ENCODE measurements around the gene PIGM. TPM values are rescaled to one million over a fixed set of nuclear protein-coding genes. Genes with fewer than 3 reads are reported as not detected.
A peak's percentile ranks its signal among the peaks of the same experiment; 100 is the strongest.

PIGM gene
- total RNA-seq = 1 to 10 TPM; 4.2 to 4.5 TPM

DNA sequence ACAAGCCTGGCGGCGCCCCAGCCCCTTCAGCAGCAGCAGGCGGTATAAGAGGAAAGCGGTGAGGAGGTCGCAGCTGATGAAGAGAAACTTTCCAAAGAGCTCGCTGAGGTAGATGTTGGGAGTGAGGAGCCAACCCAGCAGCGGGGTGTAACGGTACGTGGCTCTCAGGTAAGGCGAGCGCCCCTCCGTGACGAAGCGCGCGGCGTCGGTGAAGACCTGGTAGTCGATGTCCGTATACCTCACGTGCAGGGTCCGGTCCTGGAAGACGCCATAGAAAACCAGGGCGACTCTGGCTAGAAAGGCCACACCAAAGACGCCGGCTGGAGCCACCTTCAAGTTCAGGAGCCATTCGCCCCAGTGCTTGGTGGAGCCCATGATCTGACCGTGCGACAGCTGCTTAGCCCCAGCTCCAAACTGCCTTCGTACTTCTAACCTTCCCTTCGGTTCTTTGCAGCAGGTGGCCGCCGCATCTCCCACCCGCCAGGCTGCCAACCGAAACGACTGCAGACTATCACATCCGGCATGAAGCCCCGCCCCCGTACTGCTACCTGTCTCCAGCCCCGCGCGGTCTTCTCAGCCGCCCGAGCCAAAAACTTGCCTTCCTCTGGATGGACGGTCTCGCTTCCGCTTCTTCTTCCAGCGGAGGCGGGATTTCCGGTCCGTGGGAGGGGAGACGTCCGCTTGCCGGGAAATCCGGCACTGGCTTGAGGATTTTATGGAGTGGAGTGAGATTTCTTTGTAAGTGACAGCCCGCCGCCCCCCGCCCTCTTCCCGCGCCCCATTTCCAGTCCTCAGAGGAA is at the start of gene PIGM:
TSS of gene PIGM (minus strand) at position 626 of the 800 bp plus-strand sequence. CDS start at position 375, 251 bp downstream.
- peaks cover 10% of the 10 kb centered on the region for H3K36me3 Mint-ChIP-seq (ENCODE audit: low read depth)
- H3K4me1 Mint-ChIP-seq (ENCODE audit: low read depth) = peaks cover 29% of the 10 kb centered on the region
- H3K27ac Mint-ChIP-seq = peak within 1 kb of the TSS; percentile 90
- CTCF ChIA-PET = interaction anchor here (0.6 to 5.4 kb wide), 13 partner anchors 8 to 220 kb away, joined by 3 to 67 read pairs (median 5); partner anchors contain the start of gene KCNJ9
- ATAC-seq (peak; percentile 99), DNase-seq (peak; percentile 97)
- POLR2A ChIA-PET = interaction anchor here (0.9 to 2.9 kb wide), 5 partner anchors 23 to 108 kb away, joined by 3 to 14 read pairs (median 4); partner anchors contain the start of gene TAGLN2
- H3K4me3 Mint-ChIP-seq = peak within 1 kb of the TSS; percentile 95
- no peaks in the 10 kb centered on the region for H3K9me3 Mint-ChIP-seq (ENCODE audit: insufficient read depth)
- H3K27me3 Mint-ChIP-seq (ENCODE audit: low read depth) = peaks cover 12% of the 10 kb centered on the region

DNA sequence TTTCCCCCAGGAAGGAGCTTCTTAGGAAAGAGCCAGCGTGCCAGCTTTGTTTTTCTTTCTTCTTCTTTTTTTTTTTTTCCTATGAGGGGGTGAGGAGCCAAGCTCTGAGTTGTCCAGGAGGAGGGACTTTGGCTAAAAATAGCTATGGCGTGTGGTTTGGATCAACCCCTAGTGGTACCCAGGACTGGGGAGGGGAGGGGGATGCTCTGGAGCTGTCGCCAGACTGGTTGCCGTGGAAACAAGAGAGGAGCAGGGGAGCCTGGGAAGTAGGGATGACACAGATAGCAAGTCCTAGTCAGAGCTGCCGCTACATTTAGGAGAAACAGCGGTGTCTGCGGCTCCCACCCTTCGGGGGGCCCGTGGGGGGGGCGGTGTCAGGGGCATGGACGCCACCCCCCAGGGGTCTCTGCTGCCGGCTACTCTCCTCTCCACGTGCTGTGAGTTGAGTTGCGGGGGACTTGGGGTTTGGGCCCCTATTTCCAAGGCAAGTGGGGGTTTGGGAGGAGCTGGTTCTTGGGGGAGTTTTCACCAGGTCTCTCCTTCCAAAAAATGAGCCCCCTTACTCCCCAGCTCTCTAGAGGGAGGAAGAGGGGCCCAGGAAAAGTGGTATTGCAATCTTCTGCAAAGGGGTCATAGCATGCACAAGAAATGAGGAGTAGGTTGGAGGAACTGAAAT is 49.6 kb upstream of the PIGM start, which contains the start of gene KCNJ9:
TSS of gene KCNJ9 (plus strand) at position 278 of the 676 bp plus-strand sequence. CDS start 2,493 bp downstream, outside the sequence.
- no peak for DNase-seq
- Mint-ChIP-seq H3K4me3 (no peak within 1 kb of the TSS), H3K4me1 (ENCODE audit: low read depth) (peaks cover 16% of the 10 kb centered on the region), H3K27me3 (ENCODE audit: low read depth) (peaks cover 43% of the 10 kb centered on the region), H3K9me3 (ENCODE audit: insufficient read depth) (no peaks in the 10 kb centered on the region), H3K27ac (no peak within 1 kb of the TSS), H3K36me3 (ENCODE audit: low read depth) (peaks cover 11% of the 10 kb centered on the region)
- ATAC-seq = no peak
- POLR2A ChIA-PET = no interaction called here
- CTCF ChIA-PET = interaction anchor here (0.8 to 27.5 kb wide), 7 partner anchors 11 to 170 kb away, joined by 3 to 617 read pairs (median 4); partner anchors contain the start of genes KCNJ10 and PIGM

DNA sequence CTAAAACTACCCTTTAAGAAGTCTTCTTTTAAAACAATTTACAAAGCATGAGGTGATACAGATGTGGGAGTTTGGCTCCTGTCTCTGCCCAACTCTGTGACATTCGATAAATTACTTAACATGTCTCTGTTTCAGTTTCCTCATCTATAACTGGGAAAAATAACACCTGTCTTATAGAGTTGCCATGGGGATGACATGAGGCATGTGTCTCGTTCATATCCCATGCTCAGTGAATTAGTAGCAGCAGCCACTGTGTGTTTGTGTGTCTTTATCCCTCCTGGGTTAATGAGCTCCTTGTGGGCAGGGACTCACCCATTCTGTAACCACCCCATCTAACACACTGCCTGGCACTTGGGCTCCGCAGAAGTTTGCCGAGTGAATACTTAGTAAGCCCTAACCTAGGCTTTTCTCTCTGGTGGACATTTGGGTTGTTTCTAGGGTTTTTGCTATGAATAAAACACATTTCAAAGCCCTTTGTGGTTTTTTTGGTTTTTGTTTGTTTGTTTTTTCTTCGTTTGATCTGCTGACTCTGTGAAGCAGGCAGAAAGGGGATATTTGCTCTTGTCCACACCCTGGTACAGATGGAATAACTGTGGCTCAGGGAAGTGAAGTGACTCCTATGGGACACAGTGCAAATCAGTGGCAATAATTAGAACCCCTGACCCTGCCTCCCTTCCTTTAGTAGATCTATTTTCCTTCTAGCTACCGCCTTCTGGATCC is 48.8 kb upstream of the PIGM start:
- Mint-ChIP-seq H3K4me3 (no peak overlapping the region), H3K9me3 (ENCODE audit: insufficient read depth) (no peaks in the 10 kb centered on the region), H3K27ac (no peak overlapping the region), H3K27me3 (ENCODE audit: low read depth) (peaks cover 49% of the 10 kb centered on the region), H3K4me1 (ENCODE audit: low read depth) (peaks cover 13% of the 10 kb centered on the region), H3K36me3 (ENCODE audit: low read depth) (peaks cover 6% of the 10 kb centered on the region)
- CTCF ChIA-PET = interaction anchor here (0.8 to 27.5 kb wide), 5 partner anchors 10 to 211 kb away, joined by 4 to 617 read pairs (median 10); partner anchors contain the start of genes KCNJ10 and PIGM
- POLR2A ChIA-PET = interaction anchor here (0.8 kb wide), 1 partner anchor 118 kb away, joined by 7 read pairs; no protein-coding TSS in a partner anchor
- DNase-seq = no peak
- ATAC-seq = no peak

DNA sequence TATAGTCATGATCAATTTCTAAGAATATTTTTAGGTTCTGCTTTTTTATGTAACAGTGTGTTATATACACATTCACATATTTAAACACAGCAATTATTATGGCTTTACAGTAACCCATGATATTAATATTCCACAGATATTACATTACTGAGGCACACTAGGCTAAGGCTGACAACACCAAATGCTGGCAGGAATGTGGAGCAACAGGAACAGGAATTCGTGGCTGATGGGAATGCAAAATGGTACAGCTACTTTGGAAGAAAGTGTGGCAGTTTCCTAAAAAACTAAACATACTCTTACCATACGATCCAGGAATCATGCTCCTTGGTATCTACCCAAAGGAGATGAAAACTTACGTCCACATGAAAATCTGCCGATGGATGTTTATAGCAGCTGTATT is 47.7 kb upstream of the PIGM start:
- DNase-seq (no peak), ATAC-seq (no peak)
- Mint-ChIP-seq H3K9me3 (ENCODE audit: insufficient read depth) (no peaks in the 10 kb centered on the region), H3K27ac (no peak overlapping the region), H3K4me3 (no peak overlapping the region), H3K4me1 (ENCODE audit: low read depth) (peaks cover 10% of the 10 kb centered on the region), H3K36me3 (ENCODE audit: low read depth) (peaks cover 2% of the 10 kb centered on the region), H3K27me3 (ENCODE audit: low read depth) (peaks cover 49% of the 10 kb centered on the region)
- POLR2A ChIA-PET = interaction anchor here (0.8 kb wide), 1 partner anchor 119 kb away, joined by 7 read pairs; no protein-coding TSS in a partner anchor
- CTCF ChIA-PET = interaction anchor here (0.7 to 27.5 kb wide), 25 partner anchors 8 to 212 kb away, joined by 3 to 617 read pairs (median 6); partner anchors contain the start of genes IGSF8, KCNJ10 and PIGM

DNA sequence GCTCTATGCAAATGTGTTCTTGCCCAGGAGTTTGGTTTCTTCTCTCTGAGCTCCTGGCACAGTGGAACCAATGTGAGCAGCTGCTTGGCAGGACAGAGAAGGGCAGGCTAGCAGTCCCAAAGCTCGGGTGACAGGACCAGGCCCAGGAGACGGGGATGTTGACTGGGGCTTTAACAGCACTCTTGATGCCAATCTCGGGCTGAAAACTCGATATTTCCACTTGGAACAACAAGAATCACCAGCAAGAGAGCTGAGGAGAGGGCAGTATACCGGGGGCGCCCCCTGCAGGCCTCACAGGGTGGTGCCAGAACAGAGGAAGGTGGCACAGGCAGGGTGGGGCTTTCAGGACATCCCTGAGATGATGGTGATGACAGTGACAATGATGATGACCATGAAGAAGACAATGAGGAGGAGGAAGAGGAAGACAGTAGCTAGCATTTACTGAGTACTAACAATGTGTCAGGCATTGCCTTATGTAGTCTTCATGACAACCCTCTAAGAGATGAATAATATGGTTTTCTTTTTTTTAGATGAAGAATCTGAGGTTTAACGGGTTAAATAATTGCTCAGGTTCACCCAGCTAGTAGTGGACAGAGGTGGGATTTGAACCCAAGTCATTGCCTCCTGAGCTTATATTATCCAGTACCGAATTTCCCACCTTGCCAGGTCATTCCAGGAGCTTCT is 46.9 kb upstream of the PIGM start:
- ATAC-seq (peak; percentile 93), DNase-seq (peak; percentile 78)
- peaks cover 5% of the 10 kb centered on the region for H3K4me1 Mint-ChIP-seq (ENCODE audit: low read depth)
- H3K4me3 Mint-ChIP-seq = no peak overlapping the region
- H3K36me3 Mint-ChIP-seq (ENCODE audit: low read depth) = no peaks in the 10 kb centered on the region
- CTCF ChIA-PET = interaction anchor here (0.6 to 27.5 kb wide), 51 partner anchors 8 to 301 kb away, joined by 3 to 617 read pairs (median 4); partner anchors contain the start of genes IGSF8, KCNJ10, PEX19 and PIGM
- peaks cover 49% of the 10 kb centered on the region for H3K27me3 Mint-ChIP-seq (ENCODE audit: low read depth)
- no peak overlapping the region for H3K27ac Mint-ChIP-seq
- POLR2A ChIA-PET = interaction anchor here (0.6 to 1.1 kb wide), 3 partner anchors 20 to 58 kb away, joined by 3 to 4 read pairs (median 3); partner anchors contain the start of gene IGSF8
- H3K9me3 Mint-ChIP-seq (ENCODE audit: insufficient read depth) = no peaks in the 10 kb centered on the region

DNA sequence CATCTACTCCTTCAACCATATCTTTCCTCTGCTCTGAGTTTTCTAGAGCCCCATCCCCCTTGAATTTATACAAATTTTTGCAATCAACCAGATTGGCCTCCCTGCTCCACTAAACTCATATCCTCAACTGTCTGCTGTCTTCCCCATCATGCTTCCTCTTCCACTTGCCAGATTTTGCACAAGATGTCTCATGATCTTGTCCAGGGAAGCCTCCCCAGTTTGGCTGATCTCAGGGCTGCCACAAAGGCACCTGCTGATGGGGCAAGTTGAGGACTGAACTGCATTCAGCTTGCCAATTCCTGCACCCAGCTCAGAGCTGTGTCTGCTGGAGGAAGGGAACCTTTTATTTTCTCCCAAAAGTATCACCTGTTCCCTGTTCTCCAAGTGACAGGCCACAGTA is 45.7 kb upstream of the PIGM start:
- Mint-ChIP-seq H3K36me3 (ENCODE audit: low read depth) (no peaks in the 10 kb centered on the region), H3K27me3 (ENCODE audit: low read depth) (peaks cover 47% of the 10 kb centered on the region), H3K4me3 (no peak overlapping the region), H3K27ac (no peak overlapping the region), H3K9me3 (ENCODE audit: insufficient read depth) (no peaks in the 10 kb centered on the region), H3K4me1 (ENCODE audit: low read depth) (peaks cover 3% of the 10 kb centered on the region)
- ATAC-seq (no peak), DNase-seq (no peak)
- ChIA-PET POLR2A (no interaction called here), CTCF (interaction anchor here (0.6 to 27.5 kb wide), 20 partner anchors 7 to 302 kb away, joined by 3 to 617 read pairs (median 4); partner anchors contain the start of genes IGSF8, KCNJ10 and PIGM)

DNA sequence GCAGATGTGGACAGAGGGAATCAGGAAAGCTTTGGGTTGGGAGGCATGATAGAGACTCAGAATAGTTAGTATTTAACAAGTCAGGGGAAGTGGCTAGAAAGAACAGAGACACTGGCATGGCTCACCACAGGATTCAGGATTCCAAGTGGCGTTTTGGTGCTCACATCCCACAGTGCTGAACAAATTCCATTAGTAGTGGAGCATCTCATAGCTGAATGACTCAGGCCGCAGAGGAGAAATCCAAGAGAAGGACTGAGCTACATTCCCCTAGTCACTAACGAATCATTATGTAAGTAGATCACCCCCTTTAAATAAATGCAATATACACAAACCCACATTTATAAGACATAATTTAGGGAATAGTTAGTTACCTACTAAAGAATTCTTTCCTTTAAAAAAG is 44.5 kb upstream of the PIGM start:
- CTCF ChIA-PET = interaction anchor here (7.2 to 27.5 kb wide), 2 partner anchors 9 to 24 kb away, joined by 58 to 617 read pairs; no protein-coding TSS in a partner anchor
- Mint-ChIP-seq H3K4me1 (ENCODE audit: low read depth) (peaks cover 5% of the 10 kb centered on the region), H3K4me3 (no peak overlapping the region), H3K36me3 (ENCODE audit: low read depth) (no peaks in the 10 kb centered on the region), H3K27ac (no peak overlapping the region), H3K9me3 (ENCODE audit: insufficient read depth) (no peaks in the 10 kb centered on the region), H3K27me3 (ENCODE audit: low read depth) (peaks cover 47% of the 10 kb centered on the region)
- ATAC-seq = no peak
- POLR2A ChIA-PET = interaction anchor here (1.3 kb wide), 1 partner anchor 23 kb away, joined by 5 read pairs; no protein-coding TSS in a partner anchor
- DNase-seq = no peak

DNA sequence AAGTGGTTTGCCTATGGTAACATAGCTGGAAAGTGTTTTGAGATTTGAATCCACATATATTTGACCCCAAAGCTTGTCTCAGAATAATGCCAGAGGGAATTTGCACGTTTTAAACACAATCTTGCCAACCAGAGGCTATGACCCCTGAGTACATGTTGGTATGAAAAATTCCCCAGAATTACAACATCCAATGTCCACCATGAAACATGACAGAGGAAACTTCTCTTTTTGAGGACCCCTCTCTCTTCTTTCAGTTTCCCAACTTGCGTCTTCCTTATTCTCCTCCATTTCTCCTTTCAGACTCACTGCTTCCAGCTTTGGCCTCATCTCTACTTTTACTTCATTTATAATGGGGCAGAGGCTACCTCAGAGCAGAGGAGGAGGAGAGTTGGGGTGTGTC is 44.0 kb upstream of the PIGM start:
- DNase-seq (no peak), ATAC-seq (no peak)
- Mint-ChIP-seq H3K36me3 (ENCODE audit: low read depth) (no peaks in the 10 kb centered on the region), H3K4me3 (no peak overlapping the region), H3K27me3 (ENCODE audit: low read depth) (peaks cover 45% of the 10 kb centered on the region), H3K9me3 (ENCODE audit: insufficient read depth) (no peaks in the 10 kb centered on the region), H3K27ac (no peak overlapping the region), H3K4me1 (ENCODE audit: low read depth) (peaks cover 6% of the 10 kb centered on the region)
- ChIA-PET CTCF (interaction anchor here (7.2 to 27.5 kb wide), 2 partner anchors 10 to 23 kb away, joined by 58 to 617 read pairs; no protein-coding TSS in a partner anchor), POLR2A (interaction anchor here (1.3 kb wide), 1 partner anchor 23 kb away, joined by 5 read pairs; no protein-coding TSS in a partner anchor)

DNA sequence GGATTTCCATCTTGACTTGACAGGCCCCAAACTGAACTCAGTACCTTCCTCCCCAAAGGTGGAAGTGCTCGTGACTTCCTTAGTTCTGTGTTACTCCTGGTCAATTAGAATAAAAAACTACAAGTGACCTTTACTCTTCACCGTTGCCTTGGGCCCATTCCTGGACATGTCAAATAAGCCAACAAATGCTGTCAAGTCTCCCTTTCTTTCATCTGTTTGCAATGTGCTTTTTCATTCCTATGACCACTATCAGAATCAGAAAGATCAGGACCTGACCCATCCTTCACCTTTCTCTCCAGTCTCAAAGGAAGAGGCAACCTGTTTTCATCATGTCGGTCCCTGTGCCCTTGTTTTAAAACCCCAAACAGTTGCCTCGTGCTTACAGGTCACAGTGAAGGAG is 43.1 kb upstream of the PIGM start:
- H3K36me3 Mint-ChIP-seq (ENCODE audit: low read depth) = no peaks in the 10 kb centered on the region
- CTCF ChIA-PET = interaction anchor here (7.2 to 27.5 kb wide), 2 partner anchors 11 to 22 kb away, joined by 58 to 617 read pairs; no protein-coding TSS in a partner anchor
- H3K27ac Mint-ChIP-seq = no peak overlapping the region
- H3K9me3 Mint-ChIP-seq (ENCODE audit: insufficient read depth) = no peaks in the 10 kb centered on the region
- DNase-seq (no peak), ATAC-seq (no peak)
- no peak overlapping the region for H3K4me3 Mint-ChIP-seq
- peaks cover 13% of the 10 kb centered on the region for H3K4me1 Mint-ChIP-seq (ENCODE audit: low read depth)
- H3K27me3 Mint-ChIP-seq (ENCODE audit: low read depth) = peaks cover 44% of the 10 kb centered on the region
- POLR2A ChIA-PET = interaction anchor here (1.3 kb wide), 1 partner anchor 24 kb away, joined by 5 read pairs; no protein-coding TSS in a partner anchor

DNA sequence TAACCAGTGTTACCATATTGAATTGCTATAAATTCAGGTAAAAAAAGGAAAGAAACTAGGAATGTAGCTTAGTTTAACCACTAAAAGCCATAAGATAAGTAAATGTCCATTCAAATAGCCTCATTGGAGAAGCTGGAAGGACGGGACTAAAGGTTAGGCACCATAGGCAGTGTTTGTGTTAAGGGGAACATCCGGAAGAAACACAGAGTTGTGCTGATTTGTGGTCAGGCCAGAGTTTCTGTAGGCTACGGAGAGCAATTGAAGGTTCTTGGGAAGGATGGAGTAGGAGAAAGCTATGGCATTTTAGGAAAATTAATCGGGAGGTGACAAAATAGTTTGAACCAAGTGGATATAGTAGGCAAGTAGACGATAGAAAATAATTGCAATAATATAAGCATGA is 39.5 kb upstream of the PIGM start:
- Mint-ChIP-seq H3K4me1 (ENCODE audit: low read depth) (peaks cover 14% of the 10 kb centered on the region), H3K36me3 (ENCODE audit: low read depth) (no peaks in the 10 kb centered on the region), H3K9me3 (ENCODE audit: insufficient read depth) (no peaks in the 10 kb centered on the region), H3K4me3 (no peak overlapping the region), H3K27ac (no peak overlapping the region), H3K27me3 (ENCODE audit: low read depth) (peaks cover 55% of the 10 kb centered on the region)
- DNase-seq (no peak), ATAC-seq (no peak)
- ChIA-PET POLR2A (no interaction called here), CTCF (interaction anchor here (0.7 to 27.5 kb wide), 4 partner anchors 7 to 27 kb away, joined by 3 to 617 read pairs (median 39); partner anchors contain the start of gene IGSF8)

All from activated CD8-positive, alpha-beta T cell treated with anti-CD3 and anti-CD28 coated beads, Interleukin-2, amount 10 ng/mL, durations not matched to agents 7 days and 5 days (primary cell).